Spleen (tissue), 11 donors: Measurements from ENCODE around the gene ACYP1. TPM values are rescaled to one million over a fixed set of nuclear protein-coding genes. Genes with fewer than 3 reads are reported as not detected.
"Not testable (repeated sequence)": the region's sequence is repeated elsewhere in the genome, so short reads cannot be mapped to it uniquely, and the experiment has no call there.

Experiments
- DNase-seq: peaks from one replicate; pipeline ENCODE4 v3.0.0-alpha.2; 2020
- H3K27ac ChIP-seq, 8 donors: fragments of 200-600 bp; sonication (generic) in 7 of 8; 1 replicate in 4 of 8; 2 replicates in 4 of 8; pipeline versions ENCODE4 v1.5.0 to v1.8.0; 2016 to 2021; ENCODE audit warnings: inconsistent platforms in 4 of 8, mild to moderate bottlenecking in 4 of 8, moderate library complexity in 1 of 8
- H3K27me3 ChIP-seq, 7 donors: fragments of 200-600 bp; sonication (generic) in 6 of 7; replicated peaks in 1 of 7; 1 replicate in 4 of 7; 2 replicates in 3 of 7; pipeline versions ENCODE4 v1.5.0 to v1.8.0; 2016 to 2021; ENCODE audit warnings: inconsistent platforms in 3 of 7, mild to moderate bottlenecking in 1 of 7
- H3K36me3 ChIP-seq, 6 donors: fragments of 200-600 bp; sonication (generic) in 5 of 6; 1 replicate in 4 of 6; 2 replicates in 2 of 6; pipeline versions ENCODE4 v1.5.0 to v1.8.0; 2016 to 2021; ENCODE audit warnings: inconsistent platforms in 2 of 6
- H3K4me1 ChIP-seq, 6 donors: fragments of 200-600 bp; sonication (generic) in 5 of 6; 1 replicate in 3 of 6; 2 replicates in 3 of 6; pipeline versions ENCODE4 v1.5.0 to v1.8.0; 2016 to 2021; ENCODE audit warnings: inconsistent platforms in 3 of 6
- H3K4me3 ChIP-seq, 8 donors: fragments of 200-600 bp; sonication (generic) in 7 of 8; 1 replicate in 4 of 8; 2 replicates in 4 of 8; pipeline versions ENCODE4 v1.5.0 to v1.8.0; 2016 to 2021; ENCODE audit warnings: inconsistent platforms in 4 of 8, mild to moderate bottlenecking in 4 of 8, moderate library complexity in 2 of 8
- H3K9me3 ChIP-seq, 8 donors: fragments of 200-600 bp; sonication (generic) in 7 of 8; 1 replicate in 4 of 8; 2 replicates in 4 of 8; pipeline versions ENCODE4 v1.5.0 to v1.8.0; 2016 to 2021; ENCODE audit warnings: inconsistent platforms in 4 of 8
- POLR2A ChIP-seq, 3 donors: fragments of 450-650 bp; IDR thresholded peaks; one replicate each; pipeline ENCODE4 v1.5.1; 2017; ENCODE audit warnings: antibody characterized with exemption in 3 of 3, mild to moderate bottlenecking in 1 of 3
- POLR2AphosphoS5 ChIP-seq, 3 donors: sonication (generic); formaldehyde crosslinking; IDR thresholded peaks; one replicate each; pipeline ENCODE4 v1.5.1; 2017; ENCODE audit warnings: antibody characterized with exemption in 3 of 3
- WGBS, 5 donors: extraction: QIAGEN DNeasy Blood & Tissue Kit in 3 of 5; methylation state at CpG; one replicate each; pipeline versions ENCODE4 v1.1.5 to v1.1.7; 2013 to 2018; 5-methylcytosine and 5-hydroxymethylcytosine counted together
- intact Hi-C: fragments of 100-400 bp; cut with DNase I; formaldehyde crosslinking; loops from one replicate; pipeline ENCODE4 v1.15.0; 2023; ENCODE audit warnings: low total_unique reads
- polyA plus RNA-seq, 3 donors: library from polyadenylated mRNA; stranded (reverse); fragments of 200-250 nt; gene quantifications; one replicate each; pipeline ENCODE4 v1.2.1, GENCODE V29; 2013
- total RNA-seq, 7 donors: library from RNA; depleted of rRNA in 3 of 7; stranded (reverse); fragments of >200 nt in 3 of 7; fragmentation: NEBNext Ultra II Directional in 4 of 7; extraction: Animal tissue kit (Norgen Biotek cat#: 25700) in 4 of 7; gene quantifications; one replicate each; pipeline versions ENCODE4 v1.1.0 to v1.2.1, GENCODE V29; 2016 to 2021
- TF ChIP-seq, protein P1 (sequence below), 11 experiments: fragments of 200-600 bp in 7 of 11; fragments of 450-650 bp in 4 of 11; sonication (generic) in 4 of 11; IDR thresholded peaks in 8 of 11; conservative IDR thresholded peaks in 3 of 11; 1 replicate in 7 of 11; 2 replicates in 4 of 11; pipeline versions ENCODE4 v1.4.0 to v1.8.0; 2016 to 2021; ENCODE audit warnings: antibody characterized with exemption in 11 of 11, inconsistent platforms in 4 of 11, mild to moderate bottlenecking in 1 of 11
- donor health status: healthy with polysubstance abuse.
- donor health status: DM: no; HTN: no; CAD: no; lungs with moderate emphysema.
- donor health status: DM: no; HTN: no; CAD: no.
- donor health status: Bipolar disorder and iron deficiency.
- donor health status: healthy.
- donor health status: DM: no; HTN: no; CAD: no.
- donor health status: DM: yes; HTN: yes; CAD: no.

Gene ACYP1
- total and polyA plus RNA-seq, 10 donors, result 6.8 to 27.7 (median 20.2) TPM

GRCh38 chr14:75070383-75070782 lies 6.6 kb upstream of the ACYP1 start:
- Histone ChIP-seq H3K36me3 (no peaks in the 10 kb centered on the region), H3K27ac (peak overlapping the region in 3 of 8 donors; percentile 81 to 88 (median 86)), H3K4me1 (peaks cover 0 to 30% (median 21%) of the 10 kb centered on the region in 6 donors), H3K4me3 (no peak overlapping the region), H3K9me3 (no peaks in the 10 kb centered on the region), H3K27me3 (no peaks in the 10 kb centered on the region)
- intact Hi-C loops, result no loop called here
- TF ChIP-seq, protein P1, sequence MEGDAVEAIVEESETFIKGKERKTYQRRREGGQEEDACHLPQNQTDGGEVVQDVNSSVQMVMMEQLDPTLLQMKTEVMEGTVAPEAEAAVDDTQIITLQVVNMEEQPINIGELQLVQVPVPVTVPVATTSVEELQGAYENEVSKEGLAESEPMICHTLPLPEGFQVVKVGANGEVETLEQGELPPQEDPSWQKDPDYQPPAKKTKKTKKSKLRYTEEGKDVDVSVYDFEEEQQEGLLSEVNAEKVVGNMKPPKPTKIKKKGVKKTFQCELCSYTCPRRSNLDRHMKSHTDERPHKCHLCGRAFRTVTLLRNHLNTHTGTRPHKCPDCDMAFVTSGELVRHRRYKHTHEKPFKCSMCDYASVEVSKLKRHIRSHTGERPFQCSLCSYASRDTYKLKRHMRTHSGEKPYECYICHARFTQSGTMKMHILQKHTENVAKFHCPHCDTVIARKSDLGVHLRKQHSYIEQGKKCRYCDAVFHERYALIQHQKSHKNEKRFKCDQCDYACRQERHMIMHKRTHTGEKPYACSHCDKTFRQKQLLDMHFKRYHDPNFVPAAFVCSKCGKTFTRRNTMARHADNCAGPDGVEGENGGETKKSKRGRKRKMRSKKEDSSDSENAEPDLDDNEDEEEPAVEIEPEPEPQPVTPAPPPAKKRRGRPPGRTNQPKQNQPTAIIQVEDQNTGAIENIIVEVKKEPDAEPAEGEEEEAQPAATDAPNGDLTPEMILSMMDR (IDR thresholded peaks at IDR 0.05 in 8 of 11, conservative IDR thresholded peaks at IDR 0.05 in 3 of 11), result no peak
- TF ChIP-seq POLR2AphosphoS5 (IDR thresholded peaks at IDR 0.05) (no peak), POLR2A (IDR thresholded peaks at IDR 0.05) (no peak)
- no peak for DNase-seq
- WGBS, 5 donors, result 79 to 89% (median 87%) methylated on average over 9 of the region's 9 CpGs

- Histone ChIP-seq H3K27ac (peak overlapping the region; percentile 59 to 88 (median 82)), H3K4me1 (peaks cover 0 to 30% (median 21%) of the 10 kb centered on the region in 6 donors), H3K36me3 (no peaks in the 10 kb centered on the region), H3K27me3 (no peaks in the 10 kb centered on the region), H3K4me3 (peak overlapping the region; percentile 34 to 81 (median 56)), H3K9me3 (no peaks in the 10 kb centered on the region)
- intact Hi-C loops, result no loop called here
- 39 to 64% (median 56%) methylated on average over 8 to 12 of the region's 12 CpGs for WGBS, 5 donors
- DNase-seq, result no peak
- TF ChIP-seq POLR2AphosphoS5 (IDR thresholded peaks at IDR 0.05) (no peak), POLR2A (IDR thresholded peaks at IDR 0.05) (no peak)
- TF ChIP-seq, protein P1 (IDR thresholded peaks at IDR 0.05 in 8 of 11, conservative IDR thresholded peaks at IDR 0.05 in 3 of 11), result no peak
Observed at GRCh38 chr14:75069811-75070145, 6.0 kb upstream of the ACYP1 start.

GRCh38 chr14:75069121-75069810 lies 5.4 kb upstream of the ACYP1 start, which contains the start of gene ZC2HC1C:
ZC2HC1C (plus strand) TSS chr14:75069641; CDS start chr14:75070574, 933 bp downstream.
- WGBS, 5 donors, result 1 to 6% (median 5%) methylated on average over 31 to 58 of the region's 58 CpGs
- TF ChIP-seq POLR2AphosphoS5 (IDR thresholded peaks at IDR 0.05) (peak; percentile 74 to 89 (median 85)), POLR2A (IDR thresholded peaks at IDR 0.05) (no peak)
- TF ChIP-seq, protein P1 (IDR thresholded peaks at IDR 0.05 in 8 of 11, conservative IDR thresholded peaks at IDR 0.05 in 3 of 11), result peak in 2 of 11 experiments; percentile 6 to 14
- H3K27me3 ChIP-seq, result no peaks in the 10 kb centered on the region
- peaks cover 1 to 34% (median 24%) of the 10 kb centered on the region in 6 donors for H3K4me1 ChIP-seq
- intact Hi-C loops, result no loop called here
- peak; percentile 92 for DNase-seq
- H3K4me3 ChIP-seq, result peak within 1 kb of the TSS; percentile 34 to 81 (median 56)
- peak within 1 kb of the TSS; percentile 59 to 88 (median 82) for H3K27ac ChIP-seq
- no peaks in the 10 kb centered on the region for H3K9me3 ChIP-seq
- H3K36me3 ChIP-seq, result no peaks in the 10 kb centered on the region

DNA sequence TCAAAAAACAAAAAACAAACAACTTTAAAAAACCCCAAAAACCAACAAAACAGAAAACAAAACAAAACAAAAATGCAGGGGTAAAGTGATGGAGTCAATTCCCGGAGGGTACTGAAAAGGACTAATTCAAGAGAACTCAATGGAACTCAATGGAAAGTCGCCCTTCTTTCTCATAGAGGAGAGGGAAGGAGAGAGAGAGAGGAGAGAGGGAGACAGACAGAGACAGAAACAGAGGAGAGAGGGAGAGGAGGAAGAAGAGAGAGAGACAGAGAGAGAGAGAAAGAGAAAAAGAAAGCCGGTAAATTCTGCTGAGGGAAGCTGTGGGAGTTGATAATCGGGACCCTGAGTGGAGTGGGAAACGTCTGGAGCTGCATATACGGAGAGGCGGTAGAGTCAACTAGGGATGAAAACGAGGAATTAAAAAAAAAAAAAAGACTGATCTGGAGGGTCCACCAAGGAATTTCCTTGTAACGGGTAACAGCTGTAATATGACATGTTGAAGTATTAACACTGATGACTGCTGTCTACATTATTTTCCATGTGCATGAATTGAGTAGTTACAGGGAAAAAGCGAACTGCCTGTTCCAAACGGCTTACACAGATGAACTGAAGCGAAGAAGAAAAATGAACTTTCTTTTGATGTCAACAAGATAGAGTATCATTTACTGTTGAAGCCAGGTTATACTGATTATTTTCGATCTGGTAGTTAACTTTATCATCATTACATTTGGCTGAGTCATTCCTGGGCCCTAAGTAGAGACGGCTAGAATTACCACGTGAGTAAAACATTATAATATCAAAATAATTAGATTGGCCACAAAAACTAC lies 4.7 kb upstream of the ACYP1 start:
- no peak for TF ChIP-seq POLR2AphosphoS5 (IDR thresholded peaks at IDR 0.05)
- TF ChIP-seq POLR2A (IDR thresholded peaks at IDR 0.05), result no peak
- TF ChIP-seq, protein P1 (IDR thresholded peaks at IDR 0.05 in 8 of 11, conservative IDR thresholded peaks at IDR 0.05 in 3 of 11), result no peak
- Histone ChIP-seq H3K9me3 (no peaks in the 10 kb centered on the region), H3K27ac (peak overlapping the region; percentile 59 to 88 (median 82)), H3K36me3 (no peaks in the 10 kb centered on the region), H3K4me1 (peaks cover 5 to 41% (median 28%) of the 10 kb centered on the region in 6 donors), H3K27me3 (no peaks in the 10 kb centered on the region), H3K4me3 (peak overlapping the region; percentile 34 to 81 (median 56))
- WGBS, 5 donors, result 29 to 42% (median 33%) methylated on average over 15 of the region's 15 CpGs
- intact Hi-C loops, result no loop called here
- DNase-seq, result no peak

DNA sequence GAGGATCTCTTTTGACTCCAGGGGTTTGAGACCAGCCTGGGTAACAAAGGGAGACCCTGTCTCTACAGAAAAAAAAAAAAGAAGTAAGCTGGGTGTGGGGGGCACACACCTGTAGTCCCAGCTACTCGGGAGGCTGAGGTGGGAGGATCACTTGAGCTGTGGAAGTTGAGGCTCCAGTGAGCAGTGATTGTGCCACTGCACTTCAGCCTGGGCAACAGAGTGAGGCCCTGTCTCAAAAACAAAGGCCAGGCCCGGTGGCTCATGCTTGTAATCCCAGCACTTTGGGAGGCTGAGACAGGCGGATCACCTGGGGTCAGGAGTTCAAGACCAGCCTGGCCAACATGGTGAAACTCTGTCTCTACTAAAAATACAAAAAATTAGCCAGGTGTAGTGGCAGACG lies 3.9 kb upstream of the ACYP1 start:
- H3K9me3 ChIP-seq, H3K27me3 ChIP-seq, intact Hi-C loops, DNase-seq, H3K4me3 ChIP-seq, H3K36me3 ChIP-seq: not testable (repeated sequence)
- Histone ChIP-seq H3K4me1 (peaks cover 8 to 48% (median 35%) of the 10 kb centered on the region in 6 donors), H3K27ac (peak overlapping the region in 7 of 8 donors; percentile 59 to 88 (median 81))
- 81 to 93% (median 86%) methylated on average over 4 of the region's 4 CpGs for WGBS, 5 donors
